NCI-H82 (cell line): Measurements from ENCODE around the gene MB21D2.
"Not testable (repeated sequence)": the region's sequence is repeated elsewhere in the genome, so short reads cannot be mapped to it uniquely, and the experiment has no call there.

Experiments used
- DNase-seq: peaks from one replicate; lab custom pipeline; 2025; lab: John Stamatoyannopoulos, UW

MB21D2 gene

GRCh38 chr3:192858849-192859585, 58.6 kb downstream of the MB21D2 start:
- no peak for DNase-seq

GRCh38 chr3:192857260-192857661, 60.4 kb downstream of the MB21D2 start:
- no peak for DNase-seq

- DNase-seq = no peak
These were observed 62.2 kb downstream of the MB21D2 start for GRCh38 chr3:192855434-192855833.

GRCh38 chr3:192851821-192852372, 65.8 kb downstream of the MB21D2 start:
- no peak for DNase-seq

- DNase-seq = no peak
These were observed 67.1 kb downstream of the MB21D2 start for GRCh38 chr3:192850451-192850981.

- not testable (repeated sequence) for DNase-seq
These were observed 67.8 kb downstream of the MB21D2 start for GRCh38 chr3:192849821-192850220.

- DNase-seq = no peak
These were observed 69.1 kb downstream of the MB21D2 start for GRCh38 chr3:192848371-192849233.

- DNase-seq = no peak
These were observed 69.7 kb downstream of the MB21D2 start for GRCh38 chr3:192847941-192848340.

GRCh38 chr3:192845526-192845855, 72.2 kb downstream of the MB21D2 start:
- DNase-seq = no peak

GRCh38 chr3:192844836-192845525, 72.7 kb downstream of the MB21D2 start:
- DNase-seq = no peak

- DNase-seq = peak; percentile 79
These were observed 73.2 kb downstream of the MB21D2 start for GRCh38 chr3:192844486-192844765.

GRCh38 chr3:192843723-192844485, 73.8 kb downstream of the MB21D2 start:
- DNase-seq = no peak

GRCh38 chr3:192843119-192843518, 74.5 kb downstream of the MB21D2 start:
- DNase-seq = no peak

- no peak for DNase-seq
These were observed 74.9 kb downstream of the MB21D2 start for GRCh38 chr3:192842711-192843110.

- DNase-seq = no peak
These were observed 75.5 kb downstream of the MB21D2 start for GRCh38 chr3:192842138-192842537.

- DNase-seq = no peak
These were observed 76.2 kb downstream of the MB21D2 start for GRCh38 chr3:192841428-192841827.

- DNase-seq = no peak
These were observed 77.4 kb downstream of the MB21D2 start for GRCh38 chr3:192840143-192840836.

- no peak for DNase-seq
These were observed 81.5 kb downstream of the MB21D2 start for GRCh38 chr3:192835818-192836815.

GRCh38 chr3:192834428-192834827, 83.2 kb downstream of the MB21D2 start:
- no peak for DNase-seq
